ENCODE results near the gene CD302. TPM values are rescaled to one million over a fixed set of nuclear protein-coding genes. Genes with fewer than 3 reads are reported as not detected.
"Not testable (repeated sequence)": the region's sequence is repeated elsewhere in the genome, so short reads cannot be mapped to it uniquely, and the experiment has no call there.

Gene CD302
- total RNA-seq, 1 experiment from 2014 or later, result 2.0 TPM

DNA sequence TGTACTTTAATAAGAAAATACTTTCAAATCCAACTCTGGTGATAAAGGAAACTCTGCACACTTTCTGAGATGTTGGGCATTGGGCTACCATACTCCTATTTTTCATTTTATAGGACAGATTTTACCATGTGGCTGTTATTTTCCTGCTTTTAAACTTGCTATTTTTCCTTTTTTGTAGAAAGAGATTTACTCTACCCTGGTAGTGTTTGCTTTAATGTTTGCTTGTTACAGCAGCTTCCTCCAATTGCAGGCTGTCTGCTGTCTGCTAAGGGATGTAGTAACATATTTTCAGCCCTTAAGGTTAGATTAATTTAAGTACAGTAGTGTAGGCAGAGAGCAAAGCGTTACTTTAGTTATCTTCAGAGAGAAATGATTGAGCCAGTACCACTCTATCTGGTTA, 47.1 kb downstream of the CD302 start:
- no peak for DNase-seq (ENCODE audit: low spot score)

DNA sequence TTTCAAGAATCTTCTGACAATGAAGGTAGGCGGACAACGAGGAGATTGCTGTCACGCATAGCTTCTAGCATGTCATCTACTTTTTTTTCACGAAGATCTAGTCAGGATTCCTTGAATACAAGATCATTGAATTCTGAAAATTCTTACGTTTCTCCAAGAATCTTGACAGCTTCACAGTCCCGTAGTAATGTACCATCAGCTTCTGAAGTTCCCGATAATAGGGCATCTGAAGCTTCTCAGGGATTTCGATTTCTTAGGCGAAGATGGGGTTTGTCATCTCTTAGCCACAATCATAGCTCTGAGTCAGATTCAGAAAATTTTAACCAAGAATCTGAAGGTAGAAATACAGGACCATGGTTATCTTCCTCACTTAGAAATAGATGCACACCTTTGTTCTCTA, 49.9 kb downstream of the CD302 start:
- no peak for DNase-seq (ENCODE audit: low spot score)

DNA sequence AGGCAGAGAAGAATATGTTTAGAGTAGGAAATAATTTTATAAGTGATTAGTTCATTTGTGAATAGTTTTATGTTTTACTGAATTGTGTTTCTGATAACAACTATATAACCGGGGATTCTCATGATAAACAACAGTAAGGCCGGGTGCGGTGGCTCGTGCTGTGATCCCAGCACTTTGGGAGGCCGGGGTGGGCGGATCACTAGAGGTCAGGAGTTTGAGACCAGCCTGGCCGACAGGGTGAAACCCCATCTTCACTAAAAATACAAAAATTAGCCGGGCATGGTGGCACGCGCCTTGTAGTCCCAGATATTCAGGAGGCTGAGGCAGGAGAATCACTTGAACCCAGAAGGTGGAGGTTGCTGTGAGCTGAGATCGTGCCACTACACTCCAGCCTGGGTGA, 52.8 kb downstream of the CD302 start:
- not testable (repeated sequence) for DNase-seq (ENCODE audit: low spot score)

DNA sequence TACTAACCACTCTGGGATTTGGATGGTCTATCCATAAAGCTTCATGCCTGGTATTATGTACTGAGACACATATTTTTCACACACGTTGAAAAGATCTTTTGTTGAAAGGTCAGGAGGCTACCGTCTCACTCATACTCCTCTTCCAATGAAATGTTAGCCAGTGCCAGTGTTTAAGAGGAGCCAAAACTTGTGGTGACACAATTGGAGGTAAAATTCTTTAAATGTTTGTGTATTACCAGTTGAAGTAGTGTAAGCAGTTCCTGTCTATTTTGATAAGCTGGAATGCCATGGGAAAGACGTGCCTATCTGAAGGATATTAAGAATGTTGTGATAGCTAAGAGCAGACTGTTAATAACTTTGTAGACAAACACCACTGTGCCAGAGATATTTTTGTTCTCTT, 53.6 kb downstream of the CD302 start:
- DNase-seq (ENCODE audit: low spot score), result no peak

DNA sequence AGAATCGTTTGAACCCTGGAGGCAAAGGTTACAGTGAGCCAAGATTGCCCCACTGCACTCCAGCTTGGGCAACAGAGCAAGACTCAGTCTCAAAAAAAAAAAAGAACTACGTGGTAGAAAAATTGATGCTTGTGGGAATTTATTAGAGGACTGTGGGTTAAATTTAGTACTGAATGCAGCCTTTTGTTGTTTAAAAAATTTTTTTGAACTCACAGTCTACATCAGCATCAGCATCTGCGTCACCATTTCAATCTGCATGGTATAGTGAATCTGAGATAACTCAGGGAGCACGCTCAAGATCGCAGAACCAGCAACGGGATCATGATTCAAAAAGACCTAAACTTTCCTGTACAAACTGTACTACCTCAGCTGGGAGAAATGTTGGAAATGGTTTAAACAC, 55.2 kb downstream of the CD302 start:
- DNase-seq (ENCODE audit: low spot score), result no peak

DNA sequence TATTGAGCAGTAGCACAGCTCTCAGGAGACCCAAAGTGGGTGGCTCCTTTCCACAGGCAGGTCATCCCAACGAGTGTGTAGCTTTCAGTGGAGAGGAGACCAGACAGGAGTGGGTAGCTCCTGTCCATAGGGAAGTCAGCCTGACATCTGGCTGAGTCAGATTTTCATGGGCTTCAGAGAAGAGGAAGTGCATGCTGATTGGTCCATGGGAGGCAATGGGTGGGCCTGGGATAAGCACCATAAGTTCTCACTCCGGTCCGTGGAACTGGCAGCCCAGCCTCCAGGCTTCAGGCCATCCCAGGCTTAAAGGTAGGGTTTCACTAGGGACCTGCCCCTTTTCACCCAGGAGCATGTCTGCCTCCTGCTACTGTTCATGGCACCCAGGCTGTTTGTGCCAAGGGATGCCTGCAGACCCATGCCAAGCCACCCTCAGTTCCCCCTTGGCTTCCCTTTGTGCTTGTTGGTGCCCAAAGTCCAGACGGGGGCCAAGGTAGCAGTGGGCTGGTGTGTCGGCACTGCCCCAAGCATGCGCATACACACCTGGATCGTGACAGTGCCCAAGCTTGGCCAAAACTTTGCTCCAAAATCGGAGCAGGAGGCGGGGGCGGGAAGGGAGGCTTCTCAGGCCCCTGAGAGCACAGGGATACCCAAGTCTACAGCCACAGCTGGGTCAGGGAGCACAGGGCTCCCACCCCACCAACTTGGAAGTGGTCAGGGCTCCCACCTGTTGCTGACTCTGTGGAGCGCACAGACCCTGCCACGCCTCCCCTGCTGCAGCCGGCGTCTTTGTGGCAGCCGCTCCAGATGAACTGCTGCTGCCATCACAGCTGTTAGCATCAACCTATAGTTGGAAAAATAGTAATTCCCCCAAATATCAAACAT, 59.3 kb downstream of the CD302 start:
- no peak for DNase-seq (ENCODE audit: low spot score)

DNA sequence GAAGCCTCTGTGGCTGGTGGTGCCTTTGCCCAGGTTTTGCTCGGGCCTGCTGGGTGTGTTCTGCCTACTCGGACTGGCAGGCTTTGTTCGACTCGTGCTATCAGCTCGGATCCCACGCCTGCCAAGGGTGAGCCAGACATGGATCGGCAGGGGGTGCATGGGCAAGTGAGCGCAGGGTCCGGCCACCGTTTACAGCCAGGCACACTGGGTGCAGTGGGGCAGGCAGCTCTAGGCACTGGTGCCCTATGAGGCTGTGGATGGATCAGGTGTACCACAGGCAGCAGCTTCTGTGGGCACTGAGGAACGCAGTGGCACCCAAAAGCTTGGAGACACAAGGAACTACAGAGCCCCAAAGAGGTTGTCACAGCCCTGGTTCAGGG, 60.1 kb downstream of the CD302 start:
- DNase-seq (ENCODE audit: low spot score), result no peak

DNA sequence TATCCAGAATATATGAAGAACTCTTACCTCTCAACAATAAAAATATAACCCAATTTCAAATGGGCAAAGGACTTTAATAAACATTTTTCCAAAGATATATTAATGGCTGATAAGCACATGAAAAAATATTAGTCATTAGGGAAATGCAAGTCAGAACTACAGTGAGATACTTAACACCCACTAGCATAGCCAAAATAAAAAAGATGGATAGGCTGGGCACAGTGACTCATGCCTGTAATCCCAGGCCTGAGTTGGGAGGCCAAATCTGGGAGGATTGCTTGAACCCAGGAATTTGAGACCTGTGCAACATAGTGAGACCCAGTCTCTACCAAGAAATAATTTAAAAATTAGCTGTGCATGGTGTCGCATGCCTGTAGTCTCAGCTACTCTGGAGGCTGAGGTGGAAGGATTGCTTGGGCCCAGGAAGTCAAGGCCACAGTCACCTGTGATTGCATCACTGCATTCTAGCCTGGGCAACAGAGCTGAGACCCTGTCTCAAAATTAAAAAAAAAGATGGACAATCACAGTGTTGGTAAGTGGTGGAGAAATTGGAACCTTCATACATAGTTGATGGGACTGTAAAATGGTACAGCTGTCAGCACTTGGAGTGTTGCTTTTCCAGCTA, 60.6 kb downstream of the CD302 start:
- no peak for DNase-seq (ENCODE audit: low spot score)

DNA sequence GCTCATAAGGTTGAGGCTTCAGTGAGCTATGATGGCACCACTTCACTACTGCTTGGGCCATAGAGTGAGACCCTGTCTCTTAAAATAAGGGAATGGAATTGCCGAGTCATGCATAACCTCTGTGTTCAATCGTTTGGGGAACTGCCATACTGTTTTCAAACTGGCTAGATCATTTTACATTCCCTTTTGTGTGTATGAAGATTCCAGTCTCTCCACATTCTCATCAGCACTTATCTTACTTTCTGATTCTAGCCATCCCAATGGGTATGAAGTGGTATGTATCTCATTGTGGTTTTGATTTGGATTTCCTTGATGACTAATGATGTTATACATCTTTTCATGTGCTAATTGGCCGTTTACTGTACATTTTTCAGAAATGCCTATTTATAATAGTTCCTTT, 62.0 kb downstream of the CD302 start:
- DNase-seq (ENCODE audit: low spot score), result no peak

DNA sequence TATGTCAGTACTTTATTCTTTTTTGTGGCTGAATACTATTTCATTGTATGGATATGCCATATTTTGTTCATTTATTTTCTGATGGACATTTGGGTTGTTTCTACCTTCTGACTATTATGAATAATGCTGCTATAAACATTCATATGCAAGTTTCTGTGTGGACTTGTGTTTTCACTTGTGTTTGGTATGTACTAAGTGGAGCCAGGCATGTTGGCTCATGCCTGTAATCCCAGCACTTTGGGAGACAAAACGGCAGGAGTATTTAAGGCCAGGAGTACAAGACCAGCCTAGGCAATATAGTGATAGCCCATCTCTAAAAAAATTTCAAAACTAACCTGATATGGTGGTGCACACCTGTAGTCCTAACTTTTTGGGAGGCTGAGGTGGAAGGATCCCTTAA, 62.4 kb downstream of the CD302 start:
- no peak for DNase-seq (ENCODE audit: low spot score)

DNA sequence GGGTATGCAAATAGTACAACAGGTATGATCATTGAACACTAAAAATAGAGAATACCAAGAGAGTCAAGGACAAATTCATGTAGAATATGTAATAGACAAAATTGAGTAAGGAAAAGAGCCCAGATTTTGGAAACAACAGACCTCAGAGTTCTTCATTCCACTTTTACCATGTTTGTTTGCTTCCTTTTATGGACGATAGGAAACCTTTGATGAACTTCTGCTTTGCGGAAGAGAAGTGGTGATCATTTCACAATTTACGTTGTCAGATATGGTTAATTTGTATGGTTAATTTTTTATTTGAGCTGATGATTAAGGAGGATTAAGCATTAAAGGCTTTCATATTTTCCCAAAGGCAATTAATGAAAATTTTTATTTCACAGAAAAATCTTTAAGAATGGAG, 69.4 kb downstream of the CD302 start:
- no peak for DNase-seq (ENCODE audit: low spot score)

DNA sequence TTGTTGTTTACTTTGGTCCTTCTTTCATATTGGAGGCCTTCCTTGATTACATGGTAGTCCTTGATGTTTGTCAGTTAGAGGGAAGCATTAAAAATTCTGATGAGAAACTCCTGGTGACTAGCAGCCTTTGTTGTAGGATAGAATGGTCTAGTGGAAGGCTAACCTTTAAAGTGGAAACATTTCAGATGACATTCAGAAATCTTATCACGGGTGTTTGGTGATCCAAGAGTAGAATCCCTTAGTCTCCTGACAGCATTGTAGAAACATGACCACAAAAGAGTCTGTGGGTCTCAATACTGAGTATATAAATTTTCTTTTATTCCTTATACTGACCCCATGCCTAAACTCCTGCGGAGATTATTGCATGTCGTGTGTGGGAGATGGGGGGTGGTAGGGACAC, 72.3 kb downstream of the CD302 start:
- no peak for DNase-seq (ENCODE audit: low spot score)

DNA sequence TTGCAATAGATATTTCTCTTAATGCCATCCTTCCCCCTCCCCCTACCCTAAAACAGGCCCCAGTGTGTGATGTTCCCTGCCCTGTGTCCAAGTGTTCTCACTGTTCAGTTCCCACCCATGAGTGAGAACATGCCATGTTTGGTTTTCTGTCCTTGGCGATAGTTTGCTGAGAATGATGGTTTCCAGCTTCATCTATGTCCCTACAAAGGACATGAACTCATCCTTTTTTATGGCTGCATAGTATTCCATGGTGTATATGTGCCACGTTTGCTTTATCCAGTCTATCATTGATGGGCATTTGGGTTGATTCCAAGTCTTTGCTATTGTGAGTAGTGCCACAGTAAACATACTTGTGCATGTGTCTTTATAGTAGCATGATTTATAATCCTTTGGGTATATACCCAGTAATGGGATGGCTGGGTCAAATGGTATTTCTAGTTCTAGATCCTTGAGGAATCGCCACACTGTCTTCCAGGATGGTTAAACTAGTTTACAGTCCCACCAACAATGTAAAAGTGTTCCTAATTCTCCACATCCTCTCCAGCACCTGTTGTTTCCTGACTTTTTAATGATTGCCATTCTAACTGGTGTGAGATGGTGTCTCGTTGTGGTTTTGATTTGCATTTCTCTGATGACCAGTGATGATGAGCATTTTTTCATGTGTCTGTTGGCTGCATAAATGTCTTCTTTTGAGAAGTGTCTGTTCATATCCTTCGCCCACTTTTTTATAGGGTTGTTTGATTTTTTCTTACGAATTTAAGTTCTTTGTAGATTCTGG, 73.0 kb downstream of the CD302 start:
- not testable (repeated sequence) for DNase-seq (ENCODE audit: low spot score)

DNA sequence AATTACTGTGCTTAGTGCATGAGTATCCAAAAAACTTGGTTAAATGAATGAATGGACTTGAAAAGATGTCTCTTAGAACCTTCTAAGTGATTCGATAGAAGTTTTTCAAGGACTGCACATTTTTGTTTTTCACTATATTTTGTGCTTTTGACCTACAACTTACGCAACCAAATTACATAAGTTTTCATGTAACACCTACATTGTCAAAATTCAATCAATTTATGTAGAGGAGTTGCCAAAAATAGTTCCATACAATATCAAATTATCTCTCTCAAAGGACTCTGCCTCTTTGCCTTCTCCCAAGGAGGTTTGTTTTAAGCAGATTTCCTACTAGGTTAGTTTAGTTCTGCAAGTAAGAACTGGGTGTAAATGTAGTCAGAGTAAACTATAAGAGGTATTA, 75.4 kb downstream of the CD302 start:
- no peak for DNase-seq (ENCODE audit: low spot score)

DNA sequence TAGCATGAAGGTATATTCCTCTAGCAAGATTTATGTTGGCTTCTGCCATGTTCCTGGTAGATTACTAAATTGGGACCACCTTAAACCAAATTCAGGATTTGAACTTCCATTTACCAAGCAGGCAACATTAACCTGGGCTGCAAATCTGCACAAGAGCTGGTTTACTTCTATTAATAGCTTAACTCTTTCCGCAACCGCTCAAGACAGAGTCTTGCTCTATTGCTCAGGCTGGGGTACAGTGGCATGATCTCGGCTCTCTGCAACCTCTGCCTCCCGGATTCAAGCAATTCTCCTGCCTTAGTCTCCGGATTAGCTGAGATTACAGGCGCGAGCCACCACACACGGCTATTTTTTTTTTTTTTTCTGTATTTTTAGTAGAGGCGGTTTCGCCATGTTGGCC, 77.3 kb downstream of the CD302 start:
- no peak for DNase-seq (ENCODE audit: low spot score)

Other genes starting within 250 kb of the CD302 start
- 22.0 and 25.2 TPM in 2 replicates for gene BAZ2B, start 181.7 kb downstream of the CD302 start, total RNA-seq (2014; rRNA removed; shearing (Covaris generic))
- gene MARCHF7, start 85.7 kb downstream of the CD302 start, total RNA-seq (2014; rRNA removed; shearing (Covaris generic)), result 26.4 and 29.8 TPM in 2 replicates
- gene LY75, start 106.5 kb upstream of the CD302 start, total RNA-seq (2014; rRNA removed; shearing (Covaris generic)), result 22.7 and 27.2 TPM in 2 replicates